T-helper 22 cell (primary cell): ENCODE results near the gene ZNF787.
"Not testable (repeated sequence)": the region's sequence is repeated elsewhere in the genome, so short reads cannot be mapped to it uniquely, and the experiment has no call there.

Experiments used
- DNase-seq: peaks from one replicate; pipeline ENCODE4 v3.0.0-alpha.2; 2020; ENCODE audit warnings: low read depth

The ZNF787 gene

GRCh38 chr19:56120002-56120370 is 1.1 kb downstream of the ZNF787 start:
- no peak for DNase-seq

- DNase-seq: no peak
Observed at GRCh38 chr19:56119582-56119978, 1.5 kb downstream of the ZNF787 start.

GRCh38 chr19:56118666-56119581 is 2.2 kb downstream of the ZNF787 start:
- DNase-seq: no peak

- DNase-seq: no peak
Observed at GRCh38 chr19:56117889-56118288, 3.2 kb downstream of the ZNF787 start.

- no peak for DNase-seq
Observed at GRCh38 chr19:56117376-56117884, 3.7 kb downstream of the ZNF787 start.

- no peak for DNase-seq
Observed at GRCh38 chr19:56116606-56117005, 4.5 kb downstream of the ZNF787 start.

GRCh38 chr19:56115490-56115889 is 5.6 kb downstream of the ZNF787 start:
- DNase-seq: no peak

- DNase-seq: no peak
Observed at GRCh38 chr19:56114778-56115110, 6.4 kb downstream of the ZNF787 start.

- DNase-seq: no peak
Observed at GRCh38 chr19:56114051-56114777, 6.9 kb downstream of the ZNF787 start.

- DNase-seq: no peak
Observed at GRCh38 chr19:56113074-56113632, 7.9 kb downstream of the ZNF787 start.

- DNase-seq: no peak
Observed at GRCh38 chr19:56112313-56112709, 8.8 kb downstream of the ZNF787 start.

GRCh38 chr19:56111601-56112312 is 9.3 kb downstream of the ZNF787 start:
- no peak for DNase-seq

- no peak for DNase-seq
Observed at GRCh38 chr19:56110515-56111448, 10.3 kb downstream of the ZNF787 start.

- DNase-seq: no peak
Observed at GRCh38 chr19:56109226-56109625, 11.9 kb downstream of the ZNF787 start.

GRCh38 chr19:56108447-56109195 is 12.5 kb downstream of the ZNF787 start:
- DNase-seq: no peak

GRCh38 chr19:56107626-56108351 is 13.3 kb downstream of the ZNF787 start:
- no peak for DNase-seq

GRCh38 chr19:56106993-56107392 is 14.1 kb downstream of the ZNF787 start:
- no peak for DNase-seq

- DNase-seq: no peak
Observed at GRCh38 chr19:56106397-56106849, 14.7 kb downstream of the ZNF787 start.

GRCh38 chr19:56105831-56106396 is 15.2 kb downstream of the ZNF787 start:
- not testable (repeated sequence) for DNase-seq
